Retinal pigment epithelial cell (primary cell): Measurements from ENCODE around the gene PRKAG1.

ENCODE experiments used
- DNase-seq: peaks from one replicate; pipeline ENCODE4 v3.0.0-alpha.2; 2010; ENCODE audit warnings: low read depth
- H3K4me3 ChIP-seq: 2 replicates; pipeline ENCODE4 v1.5.1; 2011; ENCODE audit warnings: mild to moderate bottlenecking, low read length, control low read depth, moderate library complexity
- TF ChIP-seq, protein P1 (sequence below): conservative IDR thresholded peaks from 2 replicates; pipeline ENCODE4 v1.5.1; 2011; ENCODE audit warnings: low read depth, low read length, control low read depth, inconsistent platforms

PRKAG1 gene

DNA sequence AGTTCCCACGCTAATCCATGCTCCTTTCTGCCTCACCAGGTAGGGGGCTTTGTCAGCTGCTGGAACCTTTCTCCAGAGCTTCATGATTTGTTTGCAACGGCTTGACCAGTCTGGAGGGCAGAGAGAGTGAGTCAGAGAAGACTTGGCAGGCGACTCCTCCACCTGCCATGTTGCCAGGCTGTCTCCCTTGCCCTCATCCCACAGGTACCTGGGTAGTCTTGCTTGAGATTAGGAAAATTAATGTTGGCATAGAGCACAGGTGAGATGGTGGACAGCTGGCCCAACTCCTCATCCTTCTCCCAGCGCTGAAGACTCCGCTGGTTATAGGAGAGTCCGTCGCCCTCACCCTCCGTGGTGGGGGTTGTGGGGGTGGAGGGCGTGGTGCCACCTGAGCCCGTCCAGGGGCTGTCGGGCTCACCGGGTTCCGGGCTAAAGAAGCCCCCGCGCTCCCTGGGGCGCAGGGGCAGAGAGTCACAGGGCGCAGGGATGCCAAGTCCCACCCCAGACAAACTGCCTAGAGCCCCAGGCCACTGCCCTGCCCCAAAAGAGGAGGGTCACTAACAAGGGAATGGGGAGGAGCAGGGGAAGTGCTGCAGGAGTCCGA lies 23.4 kb upstream of the PRKAG1 start:
- no peak for DNase-seq
- TF ChIP-seq, protein P1, sequence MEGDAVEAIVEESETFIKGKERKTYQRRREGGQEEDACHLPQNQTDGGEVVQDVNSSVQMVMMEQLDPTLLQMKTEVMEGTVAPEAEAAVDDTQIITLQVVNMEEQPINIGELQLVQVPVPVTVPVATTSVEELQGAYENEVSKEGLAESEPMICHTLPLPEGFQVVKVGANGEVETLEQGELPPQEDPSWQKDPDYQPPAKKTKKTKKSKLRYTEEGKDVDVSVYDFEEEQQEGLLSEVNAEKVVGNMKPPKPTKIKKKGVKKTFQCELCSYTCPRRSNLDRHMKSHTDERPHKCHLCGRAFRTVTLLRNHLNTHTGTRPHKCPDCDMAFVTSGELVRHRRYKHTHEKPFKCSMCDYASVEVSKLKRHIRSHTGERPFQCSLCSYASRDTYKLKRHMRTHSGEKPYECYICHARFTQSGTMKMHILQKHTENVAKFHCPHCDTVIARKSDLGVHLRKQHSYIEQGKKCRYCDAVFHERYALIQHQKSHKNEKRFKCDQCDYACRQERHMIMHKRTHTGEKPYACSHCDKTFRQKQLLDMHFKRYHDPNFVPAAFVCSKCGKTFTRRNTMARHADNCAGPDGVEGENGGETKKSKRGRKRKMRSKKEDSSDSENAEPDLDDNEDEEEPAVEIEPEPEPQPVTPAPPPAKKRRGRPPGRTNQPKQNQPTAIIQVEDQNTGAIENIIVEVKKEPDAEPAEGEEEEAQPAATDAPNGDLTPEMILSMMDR, result no peak
- H3K4me3 ChIP-seq, result no peak overlapping the region

DNA sequence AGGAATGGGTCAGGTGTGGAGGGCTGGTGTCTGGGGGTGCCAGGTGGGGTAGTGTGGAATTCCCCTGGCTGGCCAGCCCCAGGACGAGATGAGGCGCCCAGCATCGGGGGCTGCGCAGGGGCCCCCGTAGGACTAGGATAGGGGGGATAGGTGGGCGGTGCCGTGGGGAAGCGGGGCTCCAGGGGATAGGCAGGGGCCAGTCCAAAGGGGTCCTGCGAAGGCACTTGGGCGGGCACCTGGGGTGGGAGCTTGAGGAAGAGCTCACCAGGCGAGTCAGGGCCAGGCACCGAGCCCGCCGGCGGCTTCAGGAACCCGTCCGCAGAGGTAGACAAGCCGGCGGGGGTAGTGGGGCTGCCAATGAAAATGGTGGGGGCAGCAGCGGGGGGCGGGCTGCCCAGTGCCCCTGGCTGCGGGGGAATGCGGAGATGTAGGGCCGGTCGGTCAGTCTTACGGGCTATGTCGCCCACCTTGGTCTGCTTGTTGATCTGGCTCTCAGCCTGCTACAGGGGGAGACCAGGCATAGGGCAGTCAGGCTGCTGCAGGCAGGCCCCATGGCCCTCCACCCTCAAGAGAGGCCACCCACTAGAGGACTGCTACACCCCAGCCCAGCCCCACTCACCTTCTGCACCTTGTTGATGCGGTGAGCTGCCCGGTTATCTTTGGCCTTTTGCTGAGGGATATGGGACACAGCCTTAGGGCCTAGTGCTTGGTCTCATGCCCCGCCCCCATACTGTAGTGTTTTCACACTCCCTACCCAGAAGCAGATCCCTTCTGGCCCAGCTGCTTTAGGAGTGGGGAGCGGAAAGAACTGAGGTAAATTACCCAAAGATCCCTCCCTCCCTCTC lies 22.7 kb upstream of the PRKAG1 start:
- no peak overlapping the region for H3K4me3 ChIP-seq
- no peak for DNase-seq
- TF ChIP-seq, protein P1, result no peak

DNA sequence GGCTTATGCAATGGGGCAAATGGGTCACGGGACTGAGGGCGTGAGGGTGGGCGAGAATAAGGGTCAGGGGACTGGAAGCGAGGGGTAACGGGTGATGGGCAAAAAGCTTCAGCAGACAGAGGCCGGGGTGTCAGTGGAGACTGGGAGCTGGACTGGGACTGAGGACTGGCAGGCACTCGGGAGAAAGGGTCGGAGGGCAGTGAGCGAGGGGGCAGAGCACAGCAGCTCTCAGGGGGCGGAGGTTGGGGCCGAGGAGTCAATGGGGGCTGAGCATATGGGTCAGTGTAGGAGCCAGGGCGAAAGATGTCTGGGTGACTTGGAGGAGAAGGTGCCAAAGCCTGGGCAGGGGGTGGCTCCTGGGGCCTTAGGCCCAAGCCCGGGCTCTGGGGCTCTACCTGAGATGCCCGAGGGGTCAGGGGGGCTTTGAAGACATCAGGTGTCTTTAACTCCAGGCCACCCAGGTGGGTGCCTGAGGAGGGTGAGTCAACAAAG lies 21.8 kb upstream of the PRKAG1 start:
- DNase-seq, result no peak
- TF ChIP-seq, protein P1, result no peak
- no peak overlapping the region for H3K4me3 ChIP-seq

DNA sequence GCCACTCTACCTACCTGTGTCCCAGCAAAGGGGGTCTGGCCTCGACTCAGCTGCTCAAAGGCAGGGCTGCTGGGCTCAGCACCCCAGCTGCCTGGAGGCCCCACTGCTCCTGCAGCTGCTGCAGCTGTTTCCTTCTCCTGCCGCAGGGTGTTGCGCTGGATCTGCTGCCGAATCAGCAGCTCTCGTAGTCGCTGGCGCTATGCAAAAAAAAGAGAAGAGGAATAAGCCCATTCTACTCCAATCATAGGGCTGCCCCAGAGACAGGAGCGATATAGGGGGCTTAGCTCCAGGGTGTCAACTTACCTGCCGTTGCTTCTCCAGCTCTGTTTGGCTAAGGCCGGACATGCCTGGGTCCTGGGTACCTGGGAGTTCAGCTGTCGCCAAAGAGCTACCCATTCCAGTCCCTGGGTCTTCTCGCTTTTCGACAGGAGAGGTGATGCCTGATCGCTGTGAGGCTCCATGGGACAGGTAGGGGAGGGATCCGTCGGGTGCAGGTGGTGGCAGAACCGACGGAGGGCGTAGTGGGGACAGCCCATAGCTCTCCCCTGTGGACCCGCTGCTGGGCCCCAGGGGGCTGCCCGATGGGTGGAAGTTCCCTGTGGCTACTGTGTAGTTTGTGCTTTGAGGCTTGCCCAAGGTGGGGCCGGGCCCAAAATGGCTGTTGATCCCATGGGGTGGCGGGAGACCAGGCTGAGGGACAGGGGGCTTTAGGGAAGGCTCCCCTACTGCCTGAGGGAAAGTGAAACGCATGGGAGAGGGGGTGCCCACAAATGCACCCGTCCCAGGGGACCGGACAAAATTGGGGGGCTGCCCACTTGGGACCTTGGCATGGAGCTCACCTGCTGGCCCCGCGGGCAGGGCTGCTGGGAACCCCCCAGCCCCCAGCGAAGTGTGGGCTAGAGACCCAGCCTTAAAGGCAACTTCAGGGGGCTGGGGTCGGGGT lies 21.1 kb upstream of the PRKAG1 start:
- H3K4me3 ChIP-seq, result no peak overlapping the region
- TF ChIP-seq, protein P1, result no peak
- DNase-seq, result no peak

DNA sequence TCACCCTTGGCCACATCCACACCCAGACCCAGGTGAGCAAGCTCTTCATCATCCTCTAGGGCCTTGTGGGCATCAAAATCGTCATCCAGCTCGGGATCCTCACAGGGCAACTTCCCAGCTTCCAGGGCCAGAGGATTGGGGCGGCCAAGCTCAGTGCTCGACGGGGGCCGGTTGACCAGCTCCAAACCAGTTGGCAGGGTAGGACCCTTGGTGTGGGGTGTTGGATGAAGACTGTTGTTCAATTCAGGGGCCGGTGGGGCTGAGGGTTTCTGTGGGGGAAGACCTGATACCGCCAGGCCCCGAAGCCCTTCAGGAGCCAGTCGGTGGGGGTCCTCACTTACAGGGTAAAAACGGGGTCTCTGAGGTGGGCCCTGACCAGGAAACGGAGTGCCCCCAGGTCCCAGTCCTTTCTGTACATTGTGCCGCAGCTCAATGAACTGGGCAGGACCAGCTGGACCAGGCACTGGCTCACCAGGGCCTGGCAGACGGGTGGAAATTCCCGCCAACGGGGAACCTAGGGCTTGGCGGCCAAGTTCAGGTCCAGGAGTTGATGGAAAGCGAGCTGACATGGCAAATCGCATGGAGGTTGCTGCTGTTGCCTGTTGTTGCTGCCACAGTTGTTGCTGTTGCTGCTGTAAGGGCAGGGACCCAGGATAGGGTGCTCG lies 19.8 kb upstream of the PRKAG1 start:
- DNase-seq, result no peak
- TF ChIP-seq, protein P1, result no peak
- H3K4me3 ChIP-seq, result no peak overlapping the region

DNA sequence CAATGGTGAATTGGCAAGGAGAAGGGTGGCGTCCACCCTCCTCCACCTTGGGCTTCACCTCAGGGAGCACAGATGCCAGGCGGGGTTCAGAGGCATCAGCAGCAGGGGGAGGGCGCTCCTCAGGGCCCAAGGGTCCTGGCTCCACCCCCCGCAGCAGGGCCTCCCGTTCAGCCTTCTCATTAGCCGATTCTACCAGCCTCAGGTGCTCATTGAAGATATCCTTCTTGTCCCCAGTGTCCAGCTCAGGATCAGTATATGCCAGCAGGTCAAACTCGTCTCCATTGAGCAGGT lies 19.3 kb upstream of the PRKAG1 start:
- TF ChIP-seq, protein P1, result no peak
- H3K4me3 ChIP-seq, result no peak overlapping the region
- DNase-seq, result no peak
